Measurements from ENCODE around the gene OR7C1. TPM values are rescaled to one million over a fixed set of nuclear protein-coding genes. Genes with fewer than 3 reads are reported as not detected.

OR7C1 gene
- total RNA-seq, 4 donors from 2014 or later = not detected

GRCh38 chr19:14818588-14818987 is 16.4 kb downstream of the OR7C1 start:
- TF ChIP-seq CTCF (IDR thresholded peaks at IDR 0.05) = no peak
- TF ChIP-seq POLR2A (IDR thresholded peaks at IDR 0.05) = no peak
- no peaks in the 10 kb centered on the region for H3K36me3 ChIP-seq
- H3K4me3 ChIP-seq = no peak overlapping the region
- H3K27me3 ChIP-seq = no peaks in the 10 kb centered on the region
- H3K4me1 ChIP-seq = no peaks in the 10 kb centered on the region
- H3K9me3 ChIP-seq = no peaks in the 10 kb centered on the region
- no peak overlapping the region for H3K27ac ChIP-seq
- DNase-seq = no peak

DNA sequence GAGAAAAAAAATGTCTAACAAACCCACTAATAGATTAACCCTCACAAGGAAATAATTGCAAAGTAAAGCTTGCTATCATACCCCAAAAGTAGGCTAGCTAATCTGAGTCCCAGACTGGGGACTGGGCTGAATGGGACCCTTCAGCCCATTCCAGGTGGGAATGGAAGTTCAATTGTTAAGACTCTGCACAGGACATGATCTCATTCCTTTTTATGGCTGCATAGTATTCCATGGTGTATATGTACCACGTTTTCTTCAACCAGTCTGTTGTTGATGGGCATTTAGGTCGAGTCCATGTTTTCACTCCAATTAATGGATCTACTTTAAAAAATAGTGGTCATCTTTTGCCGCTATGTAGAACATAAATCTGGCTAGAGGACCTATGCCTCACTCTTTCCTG is 17.9 kb downstream of the OR7C1 start:
- no peak for TF ChIP-seq CTCF (IDR thresholded peaks at IDR 0.05)
- TF ChIP-seq POLR2A (IDR thresholded peaks at IDR 0.05) = no peak
- no peaks in the 10 kb centered on the region for H3K36me3 ChIP-seq
- no peaks in the 10 kb centered on the region for H3K4me1 ChIP-seq
- no peaks in the 10 kb centered on the region for H3K9me3 ChIP-seq
- no peak for DNase-seq
- H3K27me3 ChIP-seq = no peaks in the 10 kb centered on the region
- H3K27ac ChIP-seq = no peak overlapping the region
- H3K4me3 ChIP-seq = no peak overlapping the region

DNA sequence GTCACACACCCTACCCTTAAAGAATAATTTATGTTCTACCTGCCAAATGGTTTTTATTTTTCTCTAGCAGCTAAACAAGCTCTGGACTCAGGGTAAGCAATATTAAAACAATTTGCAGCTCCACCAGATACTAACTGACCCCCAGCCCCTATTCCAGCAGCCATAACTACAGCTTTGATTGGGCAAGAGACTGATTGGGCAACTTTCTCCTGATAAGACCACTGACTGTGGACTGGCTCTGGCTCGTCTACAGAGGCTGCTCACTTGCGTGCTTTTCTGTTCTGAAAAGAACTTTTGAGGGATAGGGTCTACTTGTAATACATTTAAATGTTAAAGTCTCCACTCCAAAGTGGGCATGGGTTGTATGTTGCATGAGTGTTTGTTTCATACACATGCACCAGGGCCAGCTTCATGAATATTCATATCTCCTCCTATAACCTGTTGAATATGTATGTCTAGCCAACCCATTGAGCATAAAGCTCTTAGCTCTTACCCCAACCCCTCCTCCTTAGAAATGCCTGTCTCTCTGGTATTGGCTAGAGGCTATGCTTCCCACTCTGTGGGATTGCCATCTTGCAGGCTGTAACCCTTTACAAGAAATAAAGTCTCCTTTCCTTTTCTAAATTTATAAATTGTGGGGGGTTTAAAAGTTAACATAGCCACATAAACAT is 19.9 kb downstream of the OR7C1 start:
- no peak for TF ChIP-seq POLR2A (IDR thresholded peaks at IDR 0.05)
- no peak for TF ChIP-seq CTCF (IDR thresholded peaks at IDR 0.05)
- Histone ChIP-seq H3K9me3 (no peaks in the 10 kb centered on the region), H3K27me3 (no peaks in the 10 kb centered on the region), H3K36me3 (no peaks in the 10 kb centered on the region), H3K27ac (no peak overlapping the region), H3K4me1 (no peaks in the 10 kb centered on the region), H3K4me3 (no peak overlapping the region)
- DNase-seq = no peak

GRCh38 chr19:14809272-14810057 is 25.5 kb downstream of the OR7C1 start:
- Histone ChIP-seq H3K27me3 (no peaks in the 10 kb centered on the region), H3K36me3 (no peaks in the 10 kb centered on the region), H3K4me1 (no peaks in the 10 kb centered on the region), H3K4me3 (no peak overlapping the region), H3K9me3 (no peaks in the 10 kb centered on the region), H3K27ac (no peak overlapping the region)
- DNase-seq = no peak
- TF ChIP-seq CTCF (IDR thresholded peaks at IDR 0.05) (no peak), POLR2A (IDR thresholded peaks at IDR 0.05) (no peak)

DNA sequence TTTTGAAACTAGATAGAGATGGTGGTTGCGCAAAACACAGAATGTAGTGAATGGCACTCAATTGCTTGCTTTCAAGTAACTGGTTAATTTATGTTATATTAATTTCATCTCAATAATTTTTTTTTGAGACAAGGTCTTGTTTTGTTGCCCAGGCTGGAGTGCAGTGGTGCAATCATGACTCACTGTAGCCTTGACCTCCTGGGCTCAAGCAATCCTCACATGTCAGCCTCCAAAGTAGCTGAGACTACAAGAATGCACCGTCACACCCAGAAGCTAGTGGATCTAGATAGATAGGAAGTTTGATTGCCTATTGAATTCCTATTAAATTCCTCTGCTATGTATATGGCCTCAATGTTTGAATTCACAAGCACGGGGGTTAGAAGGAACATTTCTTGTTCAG is 30.2 kb downstream of the OR7C1 start:
- no peak for DNase-seq
- Histone ChIP-seq H3K27ac (no peak overlapping the region), H3K36me3 (no peaks in the 10 kb centered on the region), H3K9me3 (no peaks in the 10 kb centered on the region), H3K4me1 (no peaks in the 10 kb centered on the region), H3K4me3 (no peak overlapping the region), H3K27me3 (no peaks in the 10 kb centered on the region)
- TF ChIP-seq CTCF (IDR thresholded peaks at IDR 0.05) (no peak), POLR2A (IDR thresholded peaks at IDR 0.05) (no peak)

Measured in Peyer's patch (tissue), 4 donors.